Astrocyte of the cerebellum (primary cell): ENCODE measurements around the gene TMEM200C.
A peak's percentile ranks its signal among the peaks of the same experiment; 100 is the strongest.

Experiments used
- DNase-seq: peaks from one replicate; pipeline ENCODE4 v3.0.0-alpha.2; 2011; ENCODE audit warnings: low read depth
- H3K4me3 ChIP-seq: 2 replicates; pipeline ENCODE4 v1.5.1; 2011; ENCODE audit warnings: mild to moderate bottlenecking, low read depth, low read length, moderate library complexity
- in situ Hi-C: cut with HindIII; loops from 2 replicates; pipeline ENCODE4 v1.10.0; 2017; ENCODE audit warnings: low sequenced_read_pairs
- TF ChIP-seq, protein P1 (sequence below): IDR thresholded peaks from 2 replicates; pipeline ENCODE4 v1.5.1; 2012; ENCODE audit warnings: low read length, low read depth, moderate library complexity, mild to moderate bottlenecking; ENCODE audit errors: missing control alignments

Gene TMEM200C

DNA sequence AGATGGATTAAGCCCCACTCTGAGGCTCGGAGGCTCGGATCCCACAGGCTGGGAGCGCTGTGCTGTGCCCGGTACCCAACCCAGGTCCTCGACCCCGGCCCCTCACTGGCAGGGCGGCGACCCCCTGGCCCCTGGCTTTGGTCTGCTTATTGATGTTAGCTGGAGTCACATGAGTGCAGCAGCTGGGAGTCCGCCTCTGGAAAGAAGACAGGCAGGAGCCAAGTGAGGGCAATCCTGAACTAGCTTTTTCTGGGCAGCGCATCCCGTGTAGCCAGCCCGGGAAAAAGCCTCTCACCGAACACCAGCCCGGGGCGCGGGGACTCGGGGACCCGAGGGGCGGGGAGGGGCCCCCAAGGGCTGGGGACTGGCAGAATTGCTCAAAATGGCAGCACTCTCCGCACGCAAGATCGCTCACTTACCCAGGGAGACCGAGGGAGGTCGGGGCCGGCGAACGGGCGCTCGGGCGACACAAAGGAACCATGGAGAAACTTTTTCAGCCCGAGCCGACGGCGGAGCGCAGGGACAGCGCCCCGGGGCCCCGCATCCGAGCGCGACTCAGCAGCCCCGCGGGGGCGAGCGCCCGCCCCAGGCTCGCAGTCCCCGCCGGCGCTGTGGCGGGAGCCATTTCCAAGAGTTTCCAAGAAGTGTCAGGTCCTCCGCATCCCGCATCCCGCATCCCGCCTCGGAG lies 567 bp downstream of the TMEM200C start:
- TF ChIP-seq, protein P1, sequence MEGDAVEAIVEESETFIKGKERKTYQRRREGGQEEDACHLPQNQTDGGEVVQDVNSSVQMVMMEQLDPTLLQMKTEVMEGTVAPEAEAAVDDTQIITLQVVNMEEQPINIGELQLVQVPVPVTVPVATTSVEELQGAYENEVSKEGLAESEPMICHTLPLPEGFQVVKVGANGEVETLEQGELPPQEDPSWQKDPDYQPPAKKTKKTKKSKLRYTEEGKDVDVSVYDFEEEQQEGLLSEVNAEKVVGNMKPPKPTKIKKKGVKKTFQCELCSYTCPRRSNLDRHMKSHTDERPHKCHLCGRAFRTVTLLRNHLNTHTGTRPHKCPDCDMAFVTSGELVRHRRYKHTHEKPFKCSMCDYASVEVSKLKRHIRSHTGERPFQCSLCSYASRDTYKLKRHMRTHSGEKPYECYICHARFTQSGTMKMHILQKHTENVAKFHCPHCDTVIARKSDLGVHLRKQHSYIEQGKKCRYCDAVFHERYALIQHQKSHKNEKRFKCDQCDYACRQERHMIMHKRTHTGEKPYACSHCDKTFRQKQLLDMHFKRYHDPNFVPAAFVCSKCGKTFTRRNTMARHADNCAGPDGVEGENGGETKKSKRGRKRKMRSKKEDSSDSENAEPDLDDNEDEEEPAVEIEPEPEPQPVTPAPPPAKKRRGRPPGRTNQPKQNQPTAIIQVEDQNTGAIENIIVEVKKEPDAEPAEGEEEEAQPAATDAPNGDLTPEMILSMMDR, result no peak
- peak overlapping the region; percentile 70 for H3K4me3 ChIP-seq
- in situ Hi-C loops, result no loop called here
- DNase-seq, result no peak

DNA sequence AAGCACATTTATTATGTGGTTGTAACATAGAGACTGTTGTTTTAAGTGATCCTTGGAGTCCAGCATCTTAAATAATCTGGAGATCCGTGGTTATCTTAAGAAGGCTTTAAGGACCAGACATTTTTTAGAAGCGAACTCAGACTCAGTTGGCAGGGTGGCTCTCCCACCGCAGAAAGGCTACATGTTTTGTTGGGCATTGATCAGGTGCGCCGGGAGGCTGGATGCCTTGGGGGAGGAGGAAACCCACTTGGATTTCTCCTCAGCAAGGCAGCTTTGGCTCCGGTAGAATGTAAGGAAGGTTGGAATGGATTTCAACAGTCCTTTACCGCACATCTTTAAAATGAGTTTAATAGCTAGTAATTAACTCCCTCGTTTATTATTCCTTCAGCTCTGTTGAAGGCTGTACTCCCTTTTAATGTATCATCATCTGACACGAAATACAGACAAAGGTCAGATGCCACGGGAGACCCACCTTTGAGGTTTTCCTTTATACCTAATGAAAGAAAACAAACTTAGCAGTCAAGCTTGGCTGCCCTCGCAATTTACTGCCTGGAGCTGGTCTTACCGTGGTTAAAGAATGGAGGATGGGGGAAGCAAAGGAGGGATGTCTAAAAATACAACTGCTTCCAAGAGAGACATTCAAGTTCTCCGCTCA lies 1.2 kb downstream of the TMEM200C start:
- DNase-seq, result no peak
- TF ChIP-seq, protein P1, result no peak
- in situ Hi-C loops, result no loop called here
- peak overlapping the region; percentile 70 for H3K4me3 ChIP-seq

DNA sequence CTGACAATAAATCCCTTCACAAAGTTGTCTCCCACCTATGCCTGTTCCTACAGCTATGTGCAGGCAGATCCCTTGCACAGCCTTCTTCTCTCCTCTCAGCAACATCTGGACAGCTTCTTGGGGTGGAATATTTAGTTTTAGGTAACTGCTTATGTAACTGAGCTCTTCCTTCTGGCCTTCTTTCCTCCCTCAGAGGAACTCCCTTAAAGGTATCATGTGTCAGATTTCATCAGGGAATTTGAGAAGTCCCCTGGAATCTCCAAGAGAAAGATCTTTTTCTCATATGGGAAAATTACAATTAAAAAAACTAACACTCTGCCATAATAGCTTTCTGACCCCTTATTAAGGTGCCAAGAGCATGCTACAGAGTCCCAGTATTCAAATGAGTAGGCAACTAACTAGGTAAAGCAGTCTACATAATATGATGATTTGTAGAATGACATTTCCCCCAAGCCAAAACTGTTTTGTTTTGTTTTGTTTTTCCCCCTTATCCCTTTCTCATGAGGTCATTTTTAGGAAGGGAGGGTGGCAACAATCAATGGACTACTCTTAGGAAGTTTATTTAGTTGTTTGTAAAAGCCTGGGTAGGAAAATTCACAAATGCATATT lies 2.4 kb downstream of the TMEM200C start:
- in situ Hi-C loops, result no loop called here
- no peak overlapping the region for H3K4me3 ChIP-seq
- no peak for DNase-seq
- TF ChIP-seq, protein P1, result no peak

DNA sequence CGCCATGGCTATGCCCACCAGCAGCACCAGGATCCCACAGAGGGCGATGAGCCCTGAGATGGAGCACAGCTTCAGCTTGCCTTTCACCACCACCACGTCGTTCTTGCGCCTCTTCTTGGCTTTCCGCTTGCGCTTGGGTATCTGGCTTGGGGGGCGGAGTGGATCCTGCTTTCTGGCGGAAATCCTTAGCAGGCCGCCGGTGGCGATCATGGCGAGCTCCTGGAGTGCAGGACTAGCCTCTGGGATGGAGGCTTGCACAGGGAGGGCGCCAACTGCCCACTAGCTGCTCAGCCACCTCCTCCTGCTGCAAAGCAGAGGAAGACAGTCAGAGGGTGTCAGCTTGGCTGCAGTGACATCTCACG lies 3.5 kb downstream of the TMEM200C start:
- TF ChIP-seq, protein P1, result no peak
- DNase-seq, result no peak
- H3K4me3 ChIP-seq, result no peak overlapping the region
- in situ Hi-C loops, result no loop called here

DNA sequence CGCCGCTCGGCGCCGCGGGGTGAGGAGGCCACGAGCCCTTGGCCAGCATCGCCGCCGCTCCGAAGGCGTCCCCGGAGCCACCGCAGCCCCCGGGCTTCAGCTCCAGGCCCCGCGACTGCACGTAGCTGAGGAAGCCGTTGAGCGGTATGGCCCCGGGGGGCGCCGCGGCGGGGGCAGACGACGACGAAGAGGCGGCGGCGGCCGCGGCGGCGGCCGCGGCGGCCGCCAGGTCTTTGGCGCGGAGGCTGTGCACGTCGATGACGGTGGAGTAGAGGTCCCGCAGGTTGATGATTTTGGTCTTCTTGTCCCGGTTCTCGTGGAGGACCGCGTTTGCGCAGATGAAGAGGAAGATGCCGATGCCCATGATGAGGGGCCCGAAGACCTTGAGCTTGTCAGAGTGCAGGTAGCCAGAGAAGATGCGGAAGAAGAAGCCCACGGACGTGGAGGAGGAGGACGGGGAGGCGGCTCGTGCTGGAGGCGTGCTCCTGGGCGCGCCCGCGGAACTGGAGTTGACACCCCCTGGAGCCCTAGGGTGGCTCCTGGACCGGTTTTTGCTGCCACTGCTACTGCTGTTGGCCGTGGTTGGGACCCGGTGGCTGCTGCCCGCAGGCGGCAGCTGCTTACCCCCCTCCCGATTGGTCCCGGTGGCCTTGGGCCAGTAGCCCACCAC lies 4.0 kb downstream of the TMEM200C start:
- no peak for DNase-seq
- H3K4me3 ChIP-seq, result no peak overlapping the region
- in situ Hi-C loops, result no loop called here
- TF ChIP-seq, protein P1, result no peak

DNA sequence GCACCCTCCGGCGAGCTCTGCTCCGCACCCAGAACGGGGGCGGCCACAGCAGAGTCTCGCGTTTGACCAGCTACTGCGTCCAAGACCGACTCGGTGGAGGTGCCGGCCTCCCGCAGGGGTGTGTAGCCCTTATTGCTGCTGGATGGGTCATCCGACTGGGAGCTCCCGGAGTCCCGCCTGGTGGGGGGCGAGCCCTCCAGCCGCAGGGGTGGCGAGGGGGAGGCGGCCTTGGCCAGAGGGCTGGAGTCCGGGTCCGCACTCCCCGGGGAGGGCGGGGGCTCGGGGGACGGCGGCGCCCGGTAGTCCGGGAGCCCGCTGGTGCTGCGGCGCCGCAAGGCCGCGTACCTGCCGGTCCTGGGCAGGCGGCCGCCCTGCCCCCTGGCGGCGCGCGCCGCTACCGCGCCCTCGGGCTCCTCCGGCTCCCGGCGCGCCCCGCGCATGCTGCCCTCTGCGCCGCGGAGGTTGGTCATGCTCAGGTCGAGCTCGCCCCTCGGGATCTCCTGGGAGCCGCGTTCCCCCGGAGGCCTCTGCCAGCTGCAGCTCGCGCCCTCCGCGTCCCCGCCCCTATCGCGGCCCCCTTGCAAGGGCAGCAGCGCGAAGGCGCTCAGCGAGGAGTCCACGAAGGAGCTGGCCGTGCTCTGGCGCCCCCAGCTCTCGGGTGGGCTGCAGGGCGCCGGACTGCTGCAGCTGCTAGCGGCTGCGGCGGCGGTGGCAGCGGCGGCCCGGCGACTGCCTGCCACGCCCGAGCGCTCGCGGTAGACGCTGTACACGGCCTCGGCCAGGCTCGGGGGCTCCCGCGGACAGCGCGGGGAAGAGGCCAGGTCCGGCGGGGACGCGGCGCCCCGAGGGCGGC lies 4.8 kb downstream of the TMEM200C start:
- in situ Hi-C loops, result no loop called here
- H3K4me3 ChIP-seq, result peak overlapping the region; percentile 33
- DNase-seq, result no peak
- TF ChIP-seq, protein P1, result peak; percentile 16
